Sigmoid colon (tissue), 3 donors: Measurements from ENCODE around the gene PRDM10.

Experiments
- CTCF ChIP-seq, 4 experiments: fragments of 450-650 bp in 3 of 4; fragments of 200-600 bp in 1 of 4; IDR thresholded peaks; one replicate each; pipeline ENCODE4 v1.5.1; 2016 to 2019; ENCODE audit warnings: antibody characterized with exemption in 4 of 4, mild to moderate bottlenecking in 3 of 4, moderate library complexity in 2 of 4
- POLR2A ChIP-seq, 2 donors: fragments of 450-650 bp; IDR thresholded peaks; one replicate each; pipeline ENCODE4 v1.6.1; 2016; ENCODE audit warnings: antibody characterized with exemption in 2 of 2, mild to moderate bottlenecking in 2 of 2, moderate library complexity in 2 of 2

GRCh38 chr11:130049328-130049771, 46.7 kb upstream of the PRDM10 start:
- TF ChIP-seq CTCF (IDR thresholded peaks at IDR 0.05) (no peak), POLR2A (IDR thresholded peaks at IDR 0.05) (no peak)
